HEK293T (cell line): Measurements from ENCODE around the gene TEX51.

ENCODE experiments used
- ARNT ChIP-seq: fragments of 450-650 bp; IDR thresholded peaks from 2 replicates; pipeline ENCODE4 v1.6.1; 2017; ENCODE audit warnings: mild to moderate bottlenecking
- BHLHE40 ChIP-seq: fragments of 450-650 bp; IDR thresholded peaks from 2 replicates; pipeline ENCODE4 v1.6.1; 2016; ENCODE audit warnings: mild to moderate bottlenecking, moderate library complexity, borderline replicate concordance
- ELF4 ChIP-seq: fragments of 450-650 bp; IDR thresholded peaks from 2 replicates; pipeline ENCODE4 v1.6.1; 2017; ENCODE audit warnings: antibody characterized with exemption
- FOXA1 ChIP-seq: fragments of 450-650 bp; IDR thresholded peaks from 2 replicates; pipeline ENCODE4 v1.6.1; 2016; ENCODE audit warnings: mild to moderate bottlenecking
- FOXK2 ChIP-seq: fragments of 450-650 bp; IDR thresholded peaks from 2 replicates; pipeline ENCODE4 v1.6.1; 2016; ENCODE audit warnings: mild to moderate bottlenecking
- FOXM1 ChIP-seq: fragments of 450-650 bp; IDR thresholded peaks from 2 replicates; pipeline ENCODE4 v1.6.1; 2017; ENCODE audit warnings: mild to moderate bottlenecking, borderline replicate concordance
- NFRKB ChIP-seq: fragments of 450-650 bp; IDR thresholded peaks from 2 replicates; pipeline ENCODE4 v1.6.1; 2016; ENCODE audit warnings: mild to moderate bottlenecking, moderate library complexity
- SP1 ChIP-seq: fragments of 450-650 bp; IDR thresholded peaks from 2 replicates; pipeline ENCODE4 v1.6.1; 2017

DNA sequence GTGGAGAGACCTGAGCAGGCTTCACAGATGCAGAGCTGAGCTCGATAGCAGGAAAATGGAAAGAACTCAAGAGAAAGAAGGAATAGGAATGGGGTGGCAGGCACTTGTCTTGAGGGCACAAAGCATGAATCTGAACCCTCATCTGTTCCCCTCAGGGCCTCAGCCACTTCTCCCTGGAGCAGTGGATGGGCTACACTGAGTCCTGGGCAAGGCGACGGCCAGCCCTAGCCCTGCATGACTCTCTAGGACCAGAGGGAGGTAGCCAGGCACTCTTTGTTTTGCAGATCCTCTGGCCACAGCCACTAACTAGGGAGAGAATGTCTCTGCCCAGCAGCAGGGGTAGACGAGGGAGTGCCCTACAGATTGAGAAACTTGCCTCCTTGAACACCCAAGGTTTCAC lies 3.4 kb upstream of the TEX51 start:
- TF ChIP-seq SP1 (no peak), BHLHE40 (no peak), FOXA1 (no peak), NFRKB (no peak), FOXM1 (no peak), ELF4 (no peak), ARNT (no peak), FOXK2 (no peak)
